Endothelial cell of umbilical vein (primary cell): ENCODE results near the gene MRPL14.

Source experiments
- EZH2 ChIP-seq: IDR thresholded peaks from 2 replicates; pipeline ENCODE4 v1.6.1; 2012; ENCODE audit warnings: borderline replicate concordance, low read depth, mild to moderate bottlenecking, moderate library complexity, low read length, inconsistent platforms; ENCODE audit not compliant: severe bottlenecking
- FOS ChIP-seq: IDR thresholded peaks from 2 replicates; pipeline ENCODE4 v1.6.1; 2011; ENCODE audit warnings: mild to moderate bottlenecking, low read length, moderate library complexity, borderline replicate concordance; ENCODE audit not compliant: insufficient read depth
- GATA2 ChIP-seq: IDR thresholded peaks from 2 replicates; pipeline ENCODE4 v1.7.0; 2011; ENCODE audit warnings: low read depth, mild to moderate bottlenecking, moderate library complexity, mixed read lengths, low read length; ENCODE audit not compliant: insufficient read length, insufficient read depth
- JUN ChIP-seq: IDR thresholded peaks from 2 replicates; pipeline ENCODE4 v1.6.1; 2011; ENCODE audit warnings: borderline replicate concordance, low read depth; ENCODE audit not compliant: insufficient read length, insufficient read depth
- MYC ChIP-seq: IDR thresholded peaks from one replicate; pipeline ENCODE4 v1.6.1; 2011; ENCODE audit warnings: mild to moderate bottlenecking, low read depth, low read length
- POLR2A ChIP-seq: IDR thresholded peaks from 2 replicates; pipeline ENCODE4 v1.6.1; 2012; ENCODE audit warnings: low read depth, mild to moderate bottlenecking, control low read depth, low read length
- POLR2AphosphoS5 ChIP-seq: IDR thresholded peaks from 2 replicates; pipeline ENCODE4 v1.6.1; 2012; ENCODE audit warnings: low read depth, mild to moderate bottlenecking, control low read depth, low read length, moderate library complexity; ENCODE audit not compliant: insufficient read depth
- TF ChIP-seq, protein P1 (sequence below), 2 donors: IDR thresholded peaks; 1 replicate in 1 of 2; 2 replicates in 1 of 2; pipeline ENCODE4 v1.5.1; 2011; ENCODE audit warnings: low read length in 2 of 2, mild to moderate bottlenecking in 2 of 2, moderate library complexity in 2 of 2, control low read depth in 1 of 2, inconsistent platforms in 1 of 2, low read depth in 1 of 2; ENCODE audit not compliant: insufficient read depth in 1 of 2; ENCODE audit errors: extremely low read depth in 1 of 2
- TF ChIP-seq, protein P2 (sequence below): IDR thresholded peaks from 2 replicates; pipeline ENCODE4 v1.6.1; 2011; ENCODE audit not compliant: insufficient read depth, insufficient read length

GRCh38 chr6:44084231-44085014 is 42.8 kb downstream of the MRPL14 start:
- TF ChIP-seq POLR2AphosphoS5 = no peak
- no peak for TF ChIP-seq EZH2
- TF ChIP-seq, protein P1, sequence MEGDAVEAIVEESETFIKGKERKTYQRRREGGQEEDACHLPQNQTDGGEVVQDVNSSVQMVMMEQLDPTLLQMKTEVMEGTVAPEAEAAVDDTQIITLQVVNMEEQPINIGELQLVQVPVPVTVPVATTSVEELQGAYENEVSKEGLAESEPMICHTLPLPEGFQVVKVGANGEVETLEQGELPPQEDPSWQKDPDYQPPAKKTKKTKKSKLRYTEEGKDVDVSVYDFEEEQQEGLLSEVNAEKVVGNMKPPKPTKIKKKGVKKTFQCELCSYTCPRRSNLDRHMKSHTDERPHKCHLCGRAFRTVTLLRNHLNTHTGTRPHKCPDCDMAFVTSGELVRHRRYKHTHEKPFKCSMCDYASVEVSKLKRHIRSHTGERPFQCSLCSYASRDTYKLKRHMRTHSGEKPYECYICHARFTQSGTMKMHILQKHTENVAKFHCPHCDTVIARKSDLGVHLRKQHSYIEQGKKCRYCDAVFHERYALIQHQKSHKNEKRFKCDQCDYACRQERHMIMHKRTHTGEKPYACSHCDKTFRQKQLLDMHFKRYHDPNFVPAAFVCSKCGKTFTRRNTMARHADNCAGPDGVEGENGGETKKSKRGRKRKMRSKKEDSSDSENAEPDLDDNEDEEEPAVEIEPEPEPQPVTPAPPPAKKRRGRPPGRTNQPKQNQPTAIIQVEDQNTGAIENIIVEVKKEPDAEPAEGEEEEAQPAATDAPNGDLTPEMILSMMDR (IDR thresholded peaks at IDR 0.05; ENCODE audit: extremely low read depth in 1 of 2, insufficient read depth in 1 of 2, low read depth in 1 of 2, low read length in 2 of 2) = no peak
- no peak for TF ChIP-seq POLR2A
- no peak for TF ChIP-seq JUN
- TF ChIP-seq GATA2 = no peak
- TF ChIP-seq, protein P2, sequence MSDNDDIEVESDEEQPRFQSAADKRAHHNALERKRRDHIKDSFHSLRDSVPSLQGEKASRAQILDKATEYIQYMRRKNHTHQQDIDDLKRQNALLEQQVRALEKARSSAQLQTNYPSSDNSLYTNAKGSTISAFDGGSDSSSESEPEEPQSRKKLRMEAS = no peak
- TF ChIP-seq MYC = no peak
- TF ChIP-seq FOS = no peak
